Liver (tissue), 9 donors: Measurements from ENCODE around the gene C1GALT1. TPM values are rescaled to one million over a fixed set of nuclear protein-coding genes. Genes with fewer than 3 reads are reported as not detected.

Experiments
- DNase-seq: peaks from one replicate; pipeline ENCODE4 v3.0.0-alpha.2; 2017; ENCODE audit warnings: low spot score
- H3K27ac ChIP-seq, 2 donors: one replicate each; pipeline ENCODE4 v1.7.0; 2013; ENCODE audit warnings: inconsistent platforms in 2 of 2, low read length in 2 of 2, control low read depth in 1 of 2, low read depth in 1 of 2, mild to moderate bottlenecking in 1 of 2
- H3K27me3 ChIP-seq, 4 donors: one replicate each; pipeline versions ENCODE4 v1.6.1 to v1.7.0; 2013; ENCODE audit warnings: low read length in 3 of 4, inconsistent platforms in 1 of 4, mild to moderate bottlenecking in 1 of 4, moderate library complexity in 1 of 4; ENCODE audit not compliant: control insufficient read depth in 4 of 4, insufficient read depth in 4 of 4
- H3K36me3 ChIP-seq, 4 donors: one replicate each; pipeline versions ENCODE4 v1.6.1 to v1.7.0; 2013; ENCODE audit warnings: low read length in 3 of 4, mild to moderate bottlenecking in 3 of 4, low read depth in 1 of 4, moderate library complexity in 1 of 4; ENCODE audit not compliant: control insufficient read depth in 4 of 4, insufficient read depth in 3 of 4
- H3K4me1 ChIP-seq, 4 donors: one replicate each; pipeline versions ENCODE4 v1.6.1 to v1.7.0; 2013; ENCODE audit warnings: low read length in 3 of 4, mild to moderate bottlenecking in 3 of 4, moderate library complexity in 1 of 4; ENCODE audit not compliant: control insufficient read depth in 4 of 4, insufficient read depth in 4 of 4
- H3K4me3 ChIP-seq, 3 donors: one replicate each; pipeline versions ENCODE4 v1.6.1 to v1.7.0; 2013; ENCODE audit warnings: low read length in 3 of 3, control low read depth in 1 of 3, low read depth in 1 of 3, mild to moderate bottlenecking in 1 of 3
- H3K9ac ChIP-seq, 2 donors: one replicate each; pipeline ENCODE4 v1.7.0; 2013; ENCODE audit warnings: low read length in 2 of 2, mild to moderate bottlenecking in 2 of 2, moderate library complexity in 2 of 2, control low read depth in 1 of 2, low read depth in 1 of 2
- H3K9me3 ChIP-seq, 4 donors: one replicate each; pipeline versions ENCODE4 v1.6.1 to v1.7.0; 2013; ENCODE audit warnings: low read length in 3 of 4; ENCODE audit not compliant: control insufficient read depth in 4 of 4
- EGR1 ChIP-seq, 2 donors: IDR thresholded peaks; 2 replicates each; pipeline ENCODE4 v1.6.1; 2016 to 2018; ENCODE audit warnings: antibody characterized with exemption in 2 of 2, low read depth in 2 of 2
- FOXA2 ChIP-seq: IDR thresholded peaks from 2 replicates; pipeline ENCODE4 v1.6.1; 2016; ENCODE audit warnings: antibody characterized with exemption
- HNF4A ChIP-seq, 2 donors: conservative IDR thresholded peaks; 2 replicates each; pipeline ENCODE4 v1.6.1; 2016; ENCODE audit warnings: antibody characterized with exemption in 2 of 2, mild to moderate bottlenecking in 2 of 2
- HNF4G ChIP-seq: IDR thresholded peaks from 2 replicates; pipeline ENCODE4 v1.6.1; 2016; ENCODE audit warnings: antibody characterized with exemption
- JUND ChIP-seq, 2 donors: IDR thresholded peaks; 2 replicates each; pipeline ENCODE4 v1.6.1; 2016; ENCODE audit warnings: antibody characterized with exemption in 2 of 2
- RAD21 ChIP-seq, 2 donors: IDR thresholded peaks; 2 replicates each; pipeline ENCODE4 v1.6.1; 2016; ENCODE audit warnings: antibody characterized with exemption in 2 of 2, mild to moderate bottlenecking in 2 of 2
- RXRA ChIP-seq, 2 donors: IDR thresholded peaks; 2 replicates each; pipeline ENCODE4 v1.6.1; 2017 to 2018; ENCODE audit warnings: antibody characterized with exemption in 2 of 2, mild to moderate bottlenecking in 1 of 2
- TAF1 ChIP-seq: conservative IDR thresholded peaks from 2 replicates; pipeline ENCODE4 v1.6.1; 2016; ENCODE audit warnings: antibody characterized with exemption, mild to moderate bottlenecking
- YY1 ChIP-seq: IDR thresholded peaks from 2 replicates; pipeline ENCODE4 v1.6.1; 2016; ENCODE audit warnings: antibody characterized with exemption, mild to moderate bottlenecking
- WGBS: extraction: QIAGEN DNeasy Blood & Tissue Kit; methylation state at CpG from one replicate; pipeline ENCODE4 v1.1.7; 2013; 5-methylcytosine and 5-hydroxymethylcytosine counted together
- polyA plus RNA-seq, 2 donors: library from polyadenylated mRNA; stranded (reverse) in 1 of 2; unstranded in 1 of 2; fragments of 200-250 nt in 1 of 2; fragments of >200 nt in 1 of 2; fragmentation: Nextera tagmentation in 1 of 2; extraction: Ambion mirVana in 1 of 2; gene quantifications; one replicate each; pipeline versions ENCODE4 v1.2.1 to v1.2.3, GENCODE V29; 2013 to 2015
- total RNA-seq, 2 donors: library from RNA; depleted of rRNA; stranded (reverse); fragments of >200 nt; gene quantifications; one replicate each; pipeline ENCODE4 v1.2.3, GENCODE V29; 2014
- TF ChIP-seq, protein P1 (sequence below): IDR thresholded peaks from 2 replicates; pipeline ENCODE4 v1.6.1; 2016; ENCODE audit warnings: antibody characterized with exemption
- TF ChIP-seq, protein P2 (sequence below): fragments of 150-350 bp; IDR thresholded peaks from 2 replicates; pipeline ENCODE4 v1.5.1; 2017; ENCODE audit warnings: improper control_type of control experiment, low read depth, low read length; ENCODE audit not compliant: missing input control
- TF ChIP-seq, protein P3 (sequence below): IDR thresholded peaks from 2 replicates; pipeline ENCODE4 v1.6.1; 2016; ENCODE audit warnings: antibody characterized with exemption
- TF ChIP-seq, protein P4 (sequence below): IDR thresholded peaks from 2 replicates; pipeline ENCODE4 v1.6.1; 2016; ENCODE audit warnings: antibody characterized with exemption
- donor health status: healthy.
- donor health status: healthy.
- donor health status: healthy.
- donor health status: healthy.
- donor health status: healthy.

Gene C1GALT1
- total and polyA plus RNA-seq, 4 donors = 5.6 to 28.6 (median 12.5) TPM

DNA sequence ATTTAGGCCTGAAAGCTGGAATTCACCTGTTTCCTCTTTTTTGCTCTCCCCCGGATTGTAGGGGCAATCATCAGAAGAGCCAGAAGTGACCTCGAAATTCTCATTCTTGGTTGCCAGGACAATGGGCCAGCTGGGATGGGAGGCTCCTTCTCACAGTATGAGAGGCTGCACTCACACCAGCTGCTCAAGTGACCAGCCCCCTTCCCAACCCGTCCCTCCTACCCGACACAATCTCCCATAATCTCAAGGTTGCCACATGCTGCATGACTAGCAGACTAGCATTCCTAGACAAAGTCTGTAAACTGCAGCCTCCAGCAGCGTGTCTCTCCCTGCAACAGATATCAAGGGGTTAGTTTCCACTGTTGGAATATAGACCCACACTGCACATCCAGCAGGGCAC lies 110.3 kb downstream of the C1GALT1 start:
- TF ChIP-seq RXRA (IDR thresholded peaks at IDR 0.05) (no peak), HNF4G (no peak), HNF4A (conservative IDR thresholded peaks at IDR 0.05) (no peak), RAD21 (IDR thresholded peaks at IDR 0.05) (no peak)
- TF ChIP-seq, protein P1, sequence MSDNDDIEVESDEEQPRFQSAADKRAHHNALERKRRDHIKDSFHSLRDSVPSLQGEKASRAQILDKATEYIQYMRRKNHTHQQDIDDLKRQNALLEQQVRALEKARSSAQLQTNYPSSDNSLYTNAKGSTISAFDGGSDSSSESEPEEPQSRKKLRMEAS = no peak
- TF ChIP-seq, protein P2, sequence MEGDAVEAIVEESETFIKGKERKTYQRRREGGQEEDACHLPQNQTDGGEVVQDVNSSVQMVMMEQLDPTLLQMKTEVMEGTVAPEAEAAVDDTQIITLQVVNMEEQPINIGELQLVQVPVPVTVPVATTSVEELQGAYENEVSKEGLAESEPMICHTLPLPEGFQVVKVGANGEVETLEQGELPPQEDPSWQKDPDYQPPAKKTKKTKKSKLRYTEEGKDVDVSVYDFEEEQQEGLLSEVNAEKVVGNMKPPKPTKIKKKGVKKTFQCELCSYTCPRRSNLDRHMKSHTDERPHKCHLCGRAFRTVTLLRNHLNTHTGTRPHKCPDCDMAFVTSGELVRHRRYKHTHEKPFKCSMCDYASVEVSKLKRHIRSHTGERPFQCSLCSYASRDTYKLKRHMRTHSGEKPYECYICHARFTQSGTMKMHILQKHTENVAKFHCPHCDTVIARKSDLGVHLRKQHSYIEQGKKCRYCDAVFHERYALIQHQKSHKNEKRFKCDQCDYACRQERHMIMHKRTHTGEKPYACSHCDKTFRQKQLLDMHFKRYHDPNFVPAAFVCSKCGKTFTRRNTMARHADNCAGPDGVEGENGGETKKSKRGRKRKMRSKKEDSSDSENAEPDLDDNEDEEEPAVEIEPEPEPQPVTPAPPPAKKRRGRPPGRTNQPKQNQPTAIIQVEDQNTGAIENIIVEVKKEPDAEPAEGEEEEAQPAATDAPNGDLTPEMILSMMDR = no peak
- TF ChIP-seq, protein P3, sequence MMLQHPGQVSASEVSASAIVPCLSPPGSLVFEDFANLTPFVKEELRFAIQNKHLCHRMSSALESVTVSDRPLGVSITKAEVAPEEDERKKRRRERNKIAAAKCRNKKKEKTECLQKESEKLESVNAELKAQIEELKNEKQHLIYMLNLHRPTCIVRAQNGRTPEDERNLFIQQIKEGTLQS = no peak
- DNase-seq = no peak
- 93% methylated on average over 5 of the region's 5 CpGs for WGBS
- Histone ChIP-seq H3K27ac (no peak overlapping the region), H3K9ac (no peak overlapping the region), H3K4me3 (no peak overlapping the region), H3K9me3 (no peaks in the 10 kb centered on the region), H3K36me3 (no peaks in the 10 kb centered on the region), H3K4me1 (peaks cover 0 to 16% (median 10%) of the 10 kb centered on the region in 4 donors), H3K27me3 (no peaks in the 10 kb centered on the region)

DNA sequence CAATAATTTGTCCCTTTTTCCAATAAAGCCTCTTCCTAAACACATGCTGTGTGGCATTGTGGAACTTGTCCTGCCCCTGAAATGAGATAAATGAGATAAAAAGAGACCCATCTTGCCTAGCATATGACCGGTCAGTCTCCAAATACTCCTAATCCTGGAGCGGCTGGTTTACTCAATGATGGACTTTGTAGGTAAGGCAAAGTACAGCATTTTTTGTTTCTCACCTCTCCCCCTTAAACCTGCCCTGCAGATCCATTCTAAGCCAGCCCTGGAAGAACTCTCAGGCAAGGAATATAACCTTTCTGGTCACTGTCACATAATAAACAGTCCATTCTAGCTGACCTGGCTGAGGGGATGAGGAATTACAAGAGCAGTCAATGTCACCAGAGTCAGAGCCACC lies 110.7 kb downstream of the C1GALT1 start:
- Histone ChIP-seq H3K9ac (no peak overlapping the region), H3K9me3 (no peaks in the 10 kb centered on the region), H3K36me3 (no peaks in the 10 kb centered on the region), H3K4me3 (no peak overlapping the region), H3K4me1 (peaks cover 0 to 16% (median 10%) of the 10 kb centered on the region in 4 donors), H3K27ac (no peak overlapping the region), H3K27me3 (no peaks in the 10 kb centered on the region)
- TF ChIP-seq YY1 (no peak), EGR1 (IDR thresholded peaks at IDR 0.05; ENCODE audit: low read depth in 2 of 2) (no peak), HNF4A (conservative IDR thresholded peaks at IDR 0.05) (peak; percentile 62 to 87), HNF4G (no peak), RXRA (IDR thresholded peaks at IDR 0.05) (peak in 1 of 2 donors; percentile 15)
- TF ChIP-seq, protein P4, sequence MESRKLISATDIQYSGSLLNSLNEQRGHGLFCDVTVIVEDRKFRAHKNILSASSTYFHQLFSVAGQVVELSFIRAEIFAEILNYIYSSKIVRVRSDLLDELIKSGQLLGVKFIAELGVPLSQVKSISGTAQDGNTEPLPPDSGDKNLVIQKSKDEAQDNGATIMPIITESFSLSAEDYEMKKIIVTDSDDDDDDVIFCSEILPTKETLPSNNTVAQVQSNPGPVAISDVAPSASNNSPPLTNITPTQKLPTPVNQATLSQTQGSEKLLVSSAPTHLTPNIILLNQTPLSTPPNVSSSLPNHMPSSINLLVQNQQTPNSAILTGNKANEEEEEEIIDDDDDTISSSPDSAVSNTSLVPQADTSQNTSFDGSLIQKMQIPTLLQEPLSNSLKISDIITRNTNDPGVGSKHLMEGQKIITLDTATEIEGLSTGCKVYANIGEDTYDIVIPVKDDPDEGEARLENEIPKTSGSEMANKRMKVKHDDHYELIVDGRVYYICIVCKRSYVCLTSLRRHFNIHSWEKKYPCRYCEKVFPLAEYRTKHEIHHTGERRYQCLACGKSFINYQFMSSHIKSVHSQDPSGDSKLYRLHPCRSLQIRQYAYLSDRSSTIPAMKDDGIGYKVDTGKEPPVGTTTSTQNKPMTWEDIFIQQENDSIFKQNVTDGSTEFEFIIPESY = no peak
- DNase-seq = no peak
- WGBS = 42% methylated on average over 2 of the region's 2 CpGs

DNA sequence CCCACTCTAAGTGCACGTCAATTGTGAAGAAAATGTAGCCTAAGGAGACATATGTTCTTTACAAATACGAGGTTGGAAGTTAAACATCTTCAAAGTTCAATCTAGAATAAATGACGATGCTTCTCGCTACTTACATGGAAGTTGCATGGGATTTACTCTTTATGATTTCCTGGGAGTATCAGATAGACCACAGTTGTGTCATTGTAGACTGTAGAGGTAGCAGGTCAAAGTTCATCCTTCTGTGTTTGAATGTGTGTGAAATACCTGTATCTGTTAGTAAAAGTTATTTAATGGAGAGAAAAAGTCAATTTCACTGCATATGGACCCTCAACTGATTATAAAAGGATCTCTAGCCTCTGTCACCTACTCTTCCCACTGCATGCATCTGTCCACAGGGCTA lies 112.6 kb downstream of the C1GALT1 start:
- H3K9ac ChIP-seq = no peak overlapping the region
- H3K36me3 ChIP-seq = no peaks in the 10 kb centered on the region
- no peak for TF ChIP-seq RAD21 (IDR thresholded peaks at IDR 0.05)
- peak; percentile 47 to 53 for TF ChIP-seq HNF4A (conservative IDR thresholded peaks at IDR 0.05)
- TF ChIP-seq, protein P4 = no peak
- TF ChIP-seq TAF1 = no peak
- TF ChIP-seq RXRA (IDR thresholded peaks at IDR 0.05) = no peak
- no peak for TF ChIP-seq FOXA2
- no peak for TF ChIP-seq JUND (IDR thresholded peaks at IDR 0.05)
- no peaks in the 10 kb centered on the region for H3K9me3 ChIP-seq
- H3K27me3 ChIP-seq = no peaks in the 10 kb centered on the region
- DNase-seq = no peak
- H3K27ac ChIP-seq = no peak overlapping the region
- peaks cover 0 to 16% (median 10%) of the 10 kb centered on the region in 4 donors for H3K4me1 ChIP-seq
- WGBS = 85% methylated on average over 4 of the region's 4 CpGs
- H3K4me3 ChIP-seq = no peak overlapping the region
